ENCODE results near the gene GAB1.

GAB1 gene

DNA sequence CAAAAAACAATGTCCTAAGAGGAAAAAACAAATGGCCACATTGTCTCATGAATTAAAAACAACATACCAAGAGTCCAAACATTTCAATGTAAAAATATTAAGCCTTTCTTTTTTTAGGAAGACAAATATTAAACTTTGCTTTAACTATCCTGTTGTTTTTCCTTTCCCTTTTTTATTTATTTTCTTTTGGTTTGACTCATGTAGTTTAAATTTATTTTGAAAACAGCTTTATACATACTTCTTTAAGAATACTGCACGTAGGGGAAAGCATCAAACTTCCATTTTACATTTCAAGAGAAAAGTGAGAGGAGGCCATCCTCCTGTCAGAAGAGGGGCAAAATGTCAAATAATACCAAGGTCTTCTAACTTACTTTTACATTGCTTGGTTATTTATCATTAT, 8.7 kb downstream of the GAB1 start:
- Histone ChIP-seq H2BK120ac (ENCODE audit: low read depth, low read length) (no peak overlapping the region), H3K4me3 (ENCODE audit: insufficient read depth in 1 of 2, low read depth in 1 of 2, low read length in 2 of 2) (no peak overlapping the region), H3K79me1 (replicated peaks; ENCODE audit: low read length, poor library complexity, severe bottlenecking) (peaks cover 18% of the 10 kb centered on the region), H3K14ac (ENCODE audit: low read length in 2 of 2) (no peak overlapping the region), H3K9me3 (ENCODE audit: control insufficient read depth, low read length) (no peaks in the 10 kb centered on the region), H2BK5ac (ENCODE audit: low read depth, low read length, poor library complexity, severe bottlenecking) (no peak overlapping the region), H4K91ac (ENCODE audit: low read length) (no peak overlapping the region), H3K9ac (ENCODE audit: low read length) (no peak overlapping the region), H3K4ac (ENCODE audit: low read depth in 1 of 2, low read length in 2 of 2) (no peak overlapping the region), H4K8ac (ENCODE audit: low read length) (no peak overlapping the region), H2BK12ac (ENCODE audit: low read length in 2 of 2) (no peak overlapping the region), H3K4me2 (ENCODE audit: low read length, poor library complexity, severe bottlenecking) (no peak overlapping the region), H3K23ac (ENCODE audit: low read length in 2 of 2) (no peak overlapping the region), H3K18ac (ENCODE audit: low read depth in 1 of 2, low read length in 2 of 2) (no peak overlapping the region), H2AK5ac (ENCODE audit: low read length, severe bottlenecking) (no peak overlapping the region), H3K27me3 (ENCODE audit: control insufficient read depth in 1 of 2, insufficient read depth in 1 of 2, low read length in 2 of 2) (no peaks in the 10 kb centered on the region), H3K4me1 (ENCODE audit: control insufficient read depth, insufficient read depth, low read depth, low read length) (peaks cover 3% of the 10 kb centered on the region), H3K36me3 (ENCODE audit: control insufficient read depth in 1 of 2, insufficient read depth in 2 of 2, low read depth in 1 of 2, low read length in 2 of 2) (no peaks in the 10 kb centered on the region), H3K27ac (ENCODE audit: low read length, poor library complexity, severe bottlenecking) (no peak overlapping the region), H2AFZ (ENCODE audit: low read depth, low read length) (no peak overlapping the region), H2BK15ac (ENCODE audit: low read depth, poor library complexity, severe bottlenecking) (no peak overlapping the region)
- no peak for DNase-seq
- no CpG with 5 or more reads among the region's 1 CpG for WGBS

- H4K91ac ChIP-seq (ENCODE audit: low read length): no peak overlapping the region
- H2AK5ac ChIP-seq (ENCODE audit: low read length, severe bottlenecking): no peak overlapping the region
- no peaks in the 10 kb centered on the region for H3K9me3 ChIP-seq (ENCODE audit: control insufficient read depth, low read length)
- no peak overlapping the region for H3K27ac ChIP-seq (ENCODE audit: low read length, poor library complexity, severe bottlenecking)
- H3K4me3 ChIP-seq (ENCODE audit: insufficient read depth in 1 of 2, low read depth in 1 of 2, low read length in 2 of 2): no peak overlapping the region
- no peak overlapping the region for H2BK12ac ChIP-seq (ENCODE audit: low read length in 2 of 2)
- H3K9ac ChIP-seq (ENCODE audit: low read length): no peak overlapping the region
- WGBS: 83% methylated on average over 2 of the region's 2 CpGs
- DNase-seq: no peak
- no peak overlapping the region for H2BK120ac ChIP-seq (ENCODE audit: low read depth, low read length)
- no peaks in the 10 kb centered on the region for H3K27me3 ChIP-seq (ENCODE audit: control insufficient read depth in 1 of 2, insufficient read depth in 1 of 2, low read length in 2 of 2)
- H2AFZ ChIP-seq (ENCODE audit: low read depth, low read length): no peak overlapping the region
- no peaks in the 10 kb centered on the region for H3K36me3 ChIP-seq (ENCODE audit: control insufficient read depth in 1 of 2, insufficient read depth in 2 of 2, low read depth in 1 of 2, low read length in 2 of 2)
- no peak overlapping the region for H3K18ac ChIP-seq (ENCODE audit: low read depth in 1 of 2, low read length in 2 of 2)
- peaks cover 24% of the 10 kb centered on the region for H3K79me1 ChIP-seq (replicated peaks; ENCODE audit: low read length, poor library complexity, severe bottlenecking)
- no peak overlapping the region for H3K4ac ChIP-seq (ENCODE audit: low read depth in 1 of 2, low read length in 2 of 2)
- H2BK5ac ChIP-seq (ENCODE audit: low read depth, low read length, poor library complexity, severe bottlenecking): no peak overlapping the region
- no peak overlapping the region for H2BK15ac ChIP-seq (ENCODE audit: low read depth, poor library complexity, severe bottlenecking)
- H3K23ac ChIP-seq (ENCODE audit: low read length in 2 of 2): no peak overlapping the region
- H3K14ac ChIP-seq (ENCODE audit: low read length in 2 of 2): no peak overlapping the region
- H3K4me2 ChIP-seq (ENCODE audit: low read length, poor library complexity, severe bottlenecking): no peak overlapping the region
- H3K4me1 ChIP-seq (ENCODE audit: control insufficient read depth, insufficient read depth, low read depth, low read length): peaks cover 3% of the 10 kb centered on the region
- H4K8ac ChIP-seq (ENCODE audit: low read length): no peak overlapping the region
Measured at GRCh38 chr4:143346206-143346605, 9.5 kb downstream of the GAB1 start.

- H3K4me1 ChIP-seq (ENCODE audit: control insufficient read depth, insufficient read depth, low read depth, low read length): peaks cover 3% of the 10 kb centered on the region
- no peak overlapping the region for H2BK5ac ChIP-seq (ENCODE audit: low read depth, low read length, poor library complexity, severe bottlenecking)
- no peak overlapping the region for H2BK12ac ChIP-seq (ENCODE audit: low read length in 2 of 2)
- H2BK120ac ChIP-seq (ENCODE audit: low read depth, low read length): no peak overlapping the region
- H3K9me3 ChIP-seq (ENCODE audit: control insufficient read depth, low read length): no peaks in the 10 kb centered on the region
- H4K91ac ChIP-seq (ENCODE audit: low read length): no peak overlapping the region
- no peak overlapping the region for H3K18ac ChIP-seq (ENCODE audit: low read depth in 1 of 2, low read length in 2 of 2)
- no peak overlapping the region for H3K23ac ChIP-seq (ENCODE audit: low read length in 2 of 2)
- H2BK15ac ChIP-seq (ENCODE audit: low read depth, poor library complexity, severe bottlenecking): no peak overlapping the region
- H3K4me3 ChIP-seq (ENCODE audit: insufficient read depth in 1 of 2, low read depth in 1 of 2, low read length in 2 of 2): no peak overlapping the region
- peak overlapping the region in 1 of 2 experiments; percentile 24 for H3K4ac ChIP-seq (ENCODE audit: low read depth in 1 of 2, low read length in 2 of 2)
- H3K36me3 ChIP-seq (ENCODE audit: control insufficient read depth in 1 of 2, insufficient read depth in 2 of 2, low read depth in 1 of 2, low read length in 2 of 2): no peaks in the 10 kb centered on the region
- H3K4me2 ChIP-seq (ENCODE audit: low read length, poor library complexity, severe bottlenecking): no peak overlapping the region
- WGBS: 100% methylated on average over 2 of the region's 2 CpGs
- H3K79me1 ChIP-seq (replicated peaks; ENCODE audit: low read length, poor library complexity, severe bottlenecking): peaks cover 22% of the 10 kb centered on the region
- DNase-seq: no peak
- H3K9ac ChIP-seq (ENCODE audit: low read length): no peak overlapping the region
- no peak overlapping the region for H2AK5ac ChIP-seq (ENCODE audit: low read length, severe bottlenecking)
- no peak overlapping the region for H4K8ac ChIP-seq (ENCODE audit: low read length)
- H2AFZ ChIP-seq (ENCODE audit: low read depth, low read length): no peak overlapping the region
- no peak overlapping the region for H3K27ac ChIP-seq (ENCODE audit: low read length, poor library complexity, severe bottlenecking)
- no peak overlapping the region for H3K14ac ChIP-seq (ENCODE audit: low read length in 2 of 2)
- H3K27me3 ChIP-seq (ENCODE audit: control insufficient read depth in 1 of 2, insufficient read depth in 1 of 2, low read length in 2 of 2): no peaks in the 10 kb centered on the region
Measured at GRCh38 chr4:143347484-143348111, 10.9 kb downstream of the GAB1 start.

- H3K23ac ChIP-seq (ENCODE audit: low read length in 2 of 2): peak overlapping the region in 1 of 2 experiments; percentile 83
- H2BK12ac ChIP-seq (ENCODE audit: low read length in 2 of 2): no peak overlapping the region
- H3K4me2 ChIP-seq (ENCODE audit: low read length, poor library complexity, severe bottlenecking): no peak overlapping the region
- H2BK120ac ChIP-seq (ENCODE audit: low read depth, low read length): no peak overlapping the region
- peak overlapping the region in 1 of 2 experiments; percentile 57 for H3K18ac ChIP-seq (ENCODE audit: low read depth in 1 of 2, low read length in 2 of 2)
- H2AK5ac ChIP-seq (ENCODE audit: low read length, severe bottlenecking): no peak overlapping the region
- H3K4me1 ChIP-seq (ENCODE audit: control insufficient read depth, insufficient read depth, low read depth, low read length): peaks cover 3% of the 10 kb centered on the region
- no peak for DNase-seq
- peaks cover 17% of the 10 kb centered on the region for H3K79me1 ChIP-seq (replicated peaks; ENCODE audit: low read length, poor library complexity, severe bottlenecking)
- no peak overlapping the region for H2BK15ac ChIP-seq (ENCODE audit: low read depth, poor library complexity, severe bottlenecking)
- H4K91ac ChIP-seq (ENCODE audit: low read length): no peak overlapping the region
- WGBS: 73% methylated on average over 7 of the region's 7 CpGs
- H2BK5ac ChIP-seq (ENCODE audit: low read depth, low read length, poor library complexity, severe bottlenecking): no peak overlapping the region
- no peak overlapping the region for H3K9ac ChIP-seq (ENCODE audit: low read length)
- H3K14ac ChIP-seq (ENCODE audit: low read length in 2 of 2): no peak overlapping the region
- H3K9me3 ChIP-seq (ENCODE audit: control insufficient read depth, low read length): no peaks in the 10 kb centered on the region
- no peak overlapping the region for H4K8ac ChIP-seq (ENCODE audit: low read length)
- no peak overlapping the region for H3K27ac ChIP-seq (ENCODE audit: low read length, poor library complexity, severe bottlenecking)
- H3K4ac ChIP-seq (ENCODE audit: low read depth in 1 of 2, low read length in 2 of 2): no peak overlapping the region
- H2AFZ ChIP-seq (ENCODE audit: low read depth, low read length): no peak overlapping the region
- H3K27me3 ChIP-seq (ENCODE audit: control insufficient read depth in 1 of 2, insufficient read depth in 1 of 2, low read length in 2 of 2): no peaks in the 10 kb centered on the region
- no peak overlapping the region for H3K4me3 ChIP-seq (ENCODE audit: insufficient read depth in 1 of 2, low read depth in 1 of 2, low read length in 2 of 2)
- H3K36me3 ChIP-seq (ENCODE audit: control insufficient read depth in 1 of 2, insufficient read depth in 2 of 2, low read depth in 1 of 2, low read length in 2 of 2): no peaks in the 10 kb centered on the region
Measured at GRCh38 chr4:143348233-143349077, 11.8 kb downstream of the GAB1 start.

All from mesenchymal stem cell (in vitro differentiated cells and primary cell).